NCI-H2171 (cell line): ENCODE data around the gene PCP2.
"Not testable (repeated sequence)": the region's sequence is repeated elsewhere in the genome, so short reads cannot be mapped to it uniquely, and the experiment has no call there.

Experiments used
- DNase-seq: peaks from one replicate; lab custom pipeline; 2025; lab: John Stamatoyannopoulos, UW

PCP2 gene

DNA sequence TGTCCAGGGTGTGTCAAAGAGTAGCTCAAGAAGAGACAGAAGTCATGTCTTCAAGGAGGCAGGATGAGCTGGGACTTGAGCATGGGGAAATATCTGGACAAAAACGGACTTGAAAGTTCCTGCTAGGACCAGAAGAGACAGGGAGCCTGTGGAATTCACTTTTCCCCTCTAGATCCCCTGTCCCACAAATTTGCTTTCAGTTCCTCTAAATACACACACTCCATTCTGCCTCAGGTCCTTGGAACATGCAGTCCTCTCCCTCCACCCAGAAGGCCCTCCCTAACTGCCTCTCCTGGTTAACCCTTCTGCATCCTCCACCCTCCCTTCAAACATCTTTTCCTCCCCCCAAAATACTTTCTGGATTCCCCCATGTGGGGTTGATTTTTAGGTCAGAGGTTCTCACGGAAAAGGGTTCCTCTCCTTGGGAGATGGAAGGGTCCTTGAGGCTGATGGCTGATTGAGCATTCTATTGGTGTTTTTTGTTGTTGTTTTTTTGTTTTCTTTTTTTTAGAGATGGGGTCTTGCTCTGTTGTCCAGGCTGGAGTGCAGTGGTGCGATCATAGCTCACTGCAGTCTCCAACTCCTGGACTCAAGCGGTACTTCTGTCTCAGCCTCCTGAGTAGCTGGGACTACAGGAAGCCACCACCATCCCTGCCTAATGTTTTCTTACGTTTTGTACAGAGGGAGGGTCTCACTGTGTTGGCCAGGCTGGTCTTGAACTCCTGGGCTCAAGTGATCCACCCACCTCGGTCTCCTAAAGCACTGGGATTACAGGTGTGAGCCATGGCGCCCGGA lies 28.4 kb upstream of the PCP2 start:
- no peak for DNase-seq

DNA sequence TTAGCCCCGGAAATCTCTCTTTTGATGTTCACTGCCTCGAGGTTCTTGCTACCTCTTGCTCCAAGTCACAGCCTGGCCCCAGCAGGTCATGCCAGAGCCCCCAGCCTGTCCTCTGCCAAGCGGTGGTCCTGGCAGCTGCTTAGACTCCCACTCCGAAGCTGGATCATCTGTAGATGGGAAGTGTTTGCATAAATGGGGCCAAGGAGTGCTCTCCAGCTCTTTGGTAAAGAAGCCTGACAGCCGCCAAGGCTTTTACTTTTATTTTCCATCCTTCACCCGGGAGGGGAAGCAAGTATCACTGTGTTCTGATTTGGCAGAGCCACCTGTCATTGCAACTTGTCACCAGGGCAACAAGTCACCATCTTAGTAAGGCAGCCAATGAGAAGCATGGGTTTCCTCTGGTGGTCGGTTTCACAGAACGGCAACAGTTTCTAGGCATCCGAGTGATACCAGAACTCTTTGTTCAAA lies 24.7 kb upstream of the PCP2 start:
- DNase-seq, result no peak

DNA sequence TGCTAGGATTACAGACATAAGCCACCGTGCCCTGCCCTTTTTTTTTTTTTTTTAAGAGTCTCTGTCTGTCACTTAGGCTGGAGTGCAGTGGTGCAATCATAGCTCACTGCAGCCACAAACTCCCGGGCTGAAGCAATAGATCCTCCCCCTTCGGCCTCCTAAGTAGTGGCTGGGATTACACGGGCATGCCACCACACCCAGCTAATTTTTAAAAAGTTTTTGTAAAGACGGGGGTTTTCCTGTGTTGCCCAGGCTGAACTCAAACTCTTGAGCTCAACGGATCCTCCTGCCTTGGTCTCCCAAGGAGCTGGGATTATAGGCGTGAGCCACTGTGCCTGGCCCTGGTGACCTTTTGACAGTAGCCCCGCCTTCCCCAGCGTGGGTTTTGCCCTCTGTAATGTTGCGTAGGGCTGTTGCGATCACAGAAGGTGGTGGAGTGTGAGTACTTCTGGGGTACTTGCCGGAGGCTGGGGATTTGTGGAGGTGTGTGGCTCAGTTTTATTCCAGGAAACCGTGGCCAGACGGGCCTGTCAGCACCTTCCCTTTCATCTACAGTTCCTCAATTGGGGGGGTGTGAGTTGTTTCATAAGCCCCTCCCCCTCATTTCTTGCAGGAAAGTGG lies 23.7 kb upstream of the PCP2 start:
- DNase-seq, result no peak

DNA sequence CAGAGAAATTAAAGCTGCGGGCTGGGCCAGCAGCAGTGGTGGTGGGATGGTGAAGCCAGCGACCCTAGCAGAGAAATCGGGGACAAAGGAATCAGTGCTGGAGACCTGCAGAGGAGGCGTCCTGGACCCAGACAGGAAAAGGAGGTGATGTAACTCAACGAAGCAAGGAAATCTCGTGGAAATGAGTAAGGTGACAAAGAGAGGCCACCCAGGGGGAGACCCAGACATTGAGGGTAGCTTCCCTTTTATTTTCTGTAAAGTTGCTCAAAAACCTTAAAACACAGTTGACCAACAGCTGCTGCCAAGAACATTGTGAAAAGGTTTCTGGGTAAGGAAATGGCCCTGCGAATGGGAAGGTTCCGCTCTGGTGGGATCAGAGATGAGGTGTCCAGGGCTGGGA lies 22.1 kb upstream of the PCP2 start:
- DNase-seq, result no peak

DNA sequence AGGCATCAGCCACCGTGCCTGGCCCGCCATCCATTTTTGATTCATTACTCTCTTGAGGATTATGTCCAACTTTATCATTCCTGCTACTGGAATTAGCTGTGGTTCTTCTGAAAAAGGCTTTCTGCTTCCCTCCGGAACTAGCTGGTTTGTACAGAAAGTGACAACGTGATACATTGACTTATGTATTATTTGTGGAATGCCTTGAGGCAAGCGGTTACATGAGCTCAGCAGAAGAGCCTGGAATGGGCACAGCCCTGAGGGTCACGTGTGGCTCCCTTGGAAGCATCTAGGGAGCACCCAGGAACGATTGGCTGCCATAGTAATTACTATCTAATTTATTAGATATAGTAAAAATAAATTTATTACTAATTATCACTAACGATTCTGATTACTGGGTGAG lies 20.9 kb upstream of the PCP2 start:
- DNase-seq, result no peak

DNA sequence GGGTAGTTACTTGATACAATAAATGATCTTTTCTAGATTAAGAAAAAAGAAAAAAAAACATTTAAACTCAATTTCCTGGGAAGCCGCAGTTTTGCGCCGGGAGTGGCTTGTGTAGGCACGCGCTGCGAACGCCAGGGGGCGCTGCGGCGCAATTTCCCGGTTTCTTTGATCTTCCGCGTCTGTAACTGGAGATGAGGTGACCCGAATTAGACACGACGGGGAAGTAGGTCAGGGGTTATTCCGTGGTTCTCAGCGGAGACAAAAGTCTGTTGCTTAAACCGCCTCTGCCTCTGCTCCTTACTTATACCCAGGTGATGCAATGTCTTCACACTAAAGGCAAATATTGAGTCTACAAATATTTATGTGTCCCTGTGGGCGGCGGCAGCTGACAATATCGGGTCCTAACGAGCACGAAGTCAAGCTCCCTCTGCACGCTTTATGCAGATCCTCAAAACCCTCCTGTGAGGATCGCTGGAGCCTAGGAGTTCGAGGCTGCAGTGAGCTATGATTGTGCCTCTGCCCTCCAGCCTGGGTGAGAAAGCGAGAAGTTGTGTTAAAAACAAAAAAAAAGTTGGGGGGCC lies 18.6 kb upstream of the PCP2 start:
- DNase-seq, result peak; percentile 51

DNA sequence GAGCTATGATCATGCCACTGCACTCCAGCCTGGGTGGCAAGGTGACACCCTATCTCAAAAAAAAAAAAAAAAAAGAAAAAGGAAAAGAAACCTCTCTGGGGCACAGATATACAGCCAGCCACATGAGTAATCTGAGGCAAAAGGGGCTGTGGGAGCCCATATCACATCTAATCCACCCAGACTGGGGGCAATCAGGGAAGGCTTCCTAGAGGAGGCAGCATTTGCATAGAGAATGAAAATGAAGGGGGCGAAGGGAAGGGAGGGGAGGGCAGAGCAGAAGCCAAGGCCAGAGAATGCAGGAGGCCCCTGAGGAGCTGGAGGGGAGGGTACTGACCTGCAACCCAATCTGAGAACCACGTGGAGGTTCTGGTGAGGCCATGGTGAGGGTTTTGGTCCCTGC lies 16.6 kb upstream of the PCP2 start:
- DNase-seq, result no peak

DNA sequence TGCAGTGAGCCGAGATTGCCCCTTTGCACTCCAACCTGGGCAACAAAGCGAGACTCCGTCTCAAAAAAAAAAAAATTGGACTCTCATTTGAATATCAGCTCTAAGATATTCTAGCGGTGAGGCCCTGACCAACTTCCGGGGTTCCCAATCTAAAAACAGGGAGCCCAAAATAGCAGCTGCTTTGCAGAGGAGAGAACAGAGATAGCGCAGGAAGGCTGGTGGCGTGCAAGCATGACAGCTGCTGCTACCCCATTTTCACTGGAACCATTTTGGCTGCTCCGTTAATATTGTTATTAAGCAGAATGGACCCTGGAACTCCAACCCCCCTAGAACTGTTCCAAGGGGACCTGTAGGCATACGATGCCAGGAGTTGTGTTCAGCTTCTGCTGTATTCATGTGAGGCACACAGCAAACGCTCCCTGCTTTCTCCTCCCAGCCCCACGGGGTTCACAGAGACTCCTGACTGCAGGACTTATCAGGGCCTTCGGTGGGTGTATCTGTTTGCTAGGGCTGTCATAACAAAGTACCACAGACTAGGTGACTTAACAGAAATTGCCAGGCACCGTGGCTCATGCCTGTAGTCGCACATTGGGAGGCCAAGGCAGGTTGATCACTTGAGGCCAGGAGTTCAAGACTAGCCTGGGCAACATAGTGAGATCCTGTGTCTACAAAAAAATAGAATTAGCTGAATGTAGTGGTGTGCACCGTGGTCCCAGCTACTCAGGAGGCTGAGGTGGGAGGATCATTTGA lies 14.9 kb upstream of the PCP2 start:
- no peak for DNase-seq

DNA sequence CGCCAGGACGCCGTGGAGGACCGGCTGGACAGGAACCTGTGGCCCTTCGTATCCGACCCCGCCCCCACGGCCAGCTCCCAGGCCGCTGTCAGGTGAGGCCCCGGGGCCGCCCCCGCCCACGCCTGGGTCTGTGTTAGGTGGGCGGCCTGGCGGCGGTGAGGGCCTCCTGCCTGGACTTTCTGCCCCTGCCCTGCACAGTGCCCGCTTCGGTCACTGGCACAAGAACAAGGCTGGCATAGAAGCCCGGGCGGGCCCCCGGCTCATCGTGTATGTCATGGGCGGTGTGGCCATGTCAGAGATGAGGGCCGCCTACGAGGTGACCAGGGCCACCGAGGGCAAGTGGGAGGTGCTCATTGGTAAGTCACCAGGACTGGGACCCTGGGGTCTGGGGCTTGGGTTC lies 13.6 kb upstream of the PCP2 start:
- DNase-seq, result no peak

DNA sequence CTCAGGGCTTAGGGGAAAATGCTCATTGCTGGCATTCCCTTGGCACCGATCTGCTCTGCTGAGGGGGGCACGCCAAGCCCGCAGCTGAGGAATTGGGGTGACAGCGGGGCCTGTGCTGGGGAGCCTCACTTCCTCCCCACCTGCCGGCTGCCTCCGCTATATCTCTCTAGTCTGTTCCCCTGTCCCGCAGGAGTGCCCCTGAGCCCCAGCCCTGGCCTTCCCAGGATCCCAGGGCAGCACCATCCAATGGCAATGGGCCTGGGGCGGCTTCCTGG lies 12.8 kb upstream of the PCP2 start:
- no peak for DNase-seq

DNA sequence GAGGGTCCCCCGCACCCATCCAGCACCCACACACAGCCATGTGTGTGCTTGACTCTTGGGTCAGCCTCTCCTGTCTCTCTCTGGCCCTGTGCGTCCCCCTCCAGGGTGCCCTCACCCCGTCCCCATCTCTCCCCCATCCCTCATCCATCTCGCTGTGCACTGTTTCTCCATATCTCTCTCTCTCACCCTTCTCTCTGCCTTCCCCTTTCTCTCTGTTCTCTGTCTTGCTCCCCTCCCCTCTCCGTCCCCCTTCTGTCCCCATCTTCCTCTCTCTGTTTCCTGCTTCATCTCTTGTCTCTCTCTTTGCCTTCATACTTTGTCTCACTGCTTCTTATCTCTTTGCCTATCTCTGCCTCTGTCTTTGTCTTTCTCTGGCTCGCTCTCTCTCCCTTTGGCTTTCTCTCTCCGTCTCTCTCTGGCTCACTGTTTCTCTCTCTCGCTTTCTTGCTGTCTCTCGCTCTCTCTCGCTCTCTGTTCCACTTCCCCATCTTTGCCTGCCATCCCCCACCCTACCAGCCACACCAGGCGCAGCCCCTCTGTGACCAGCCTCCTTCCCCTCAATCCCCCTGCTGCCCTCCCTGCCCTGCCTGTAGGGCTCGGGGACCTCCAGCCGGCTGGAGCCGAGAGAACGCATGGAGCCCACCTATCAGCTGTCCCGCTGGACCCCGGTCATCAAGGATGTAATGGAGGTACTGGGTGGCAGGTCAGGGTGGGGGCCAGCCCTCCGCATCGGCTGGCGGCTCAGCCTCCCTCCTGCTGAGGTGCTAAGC lies 12.3 kb upstream of the PCP2 start:
- DNase-seq, result no peak

DNA sequence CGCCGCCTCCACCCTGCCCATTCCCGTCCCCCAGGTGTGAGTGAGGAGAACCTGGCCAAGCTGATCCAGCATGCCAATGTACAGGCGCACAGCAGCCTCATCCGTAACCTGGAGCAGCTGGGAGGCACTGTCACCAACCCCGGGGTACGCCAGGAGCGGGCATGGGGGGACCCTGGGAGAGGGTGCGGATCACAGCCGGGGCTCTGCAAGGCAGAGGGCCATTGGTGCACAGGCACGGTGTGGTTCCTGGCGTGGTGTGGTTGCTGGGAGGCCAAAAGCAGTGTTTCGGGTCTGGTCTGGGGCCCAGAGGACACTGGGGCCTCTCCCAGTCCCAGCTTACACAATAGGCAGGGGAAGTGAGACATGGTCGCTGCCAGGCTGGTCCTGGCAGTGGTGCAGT lies 11.6 kb upstream of the PCP2 start:
- DNase-seq, result no peak

DNA sequence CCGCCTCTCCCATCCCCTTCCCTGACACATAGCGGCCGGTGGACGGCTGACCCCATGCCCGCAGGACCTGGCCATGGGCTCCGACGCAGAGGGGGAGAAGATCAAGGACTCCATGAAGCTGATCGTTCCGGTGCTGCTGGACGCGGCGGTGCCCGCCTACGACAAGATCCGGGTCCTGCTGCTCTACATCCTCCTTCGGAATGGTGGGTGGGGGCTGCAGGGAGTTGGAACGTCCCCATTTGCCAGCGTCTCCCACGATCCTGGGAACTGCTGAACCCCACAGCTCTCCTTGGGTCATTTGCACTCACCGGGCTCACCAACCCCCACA lies 11.0 kb upstream of the PCP2 start:
- no peak for DNase-seq

DNA sequence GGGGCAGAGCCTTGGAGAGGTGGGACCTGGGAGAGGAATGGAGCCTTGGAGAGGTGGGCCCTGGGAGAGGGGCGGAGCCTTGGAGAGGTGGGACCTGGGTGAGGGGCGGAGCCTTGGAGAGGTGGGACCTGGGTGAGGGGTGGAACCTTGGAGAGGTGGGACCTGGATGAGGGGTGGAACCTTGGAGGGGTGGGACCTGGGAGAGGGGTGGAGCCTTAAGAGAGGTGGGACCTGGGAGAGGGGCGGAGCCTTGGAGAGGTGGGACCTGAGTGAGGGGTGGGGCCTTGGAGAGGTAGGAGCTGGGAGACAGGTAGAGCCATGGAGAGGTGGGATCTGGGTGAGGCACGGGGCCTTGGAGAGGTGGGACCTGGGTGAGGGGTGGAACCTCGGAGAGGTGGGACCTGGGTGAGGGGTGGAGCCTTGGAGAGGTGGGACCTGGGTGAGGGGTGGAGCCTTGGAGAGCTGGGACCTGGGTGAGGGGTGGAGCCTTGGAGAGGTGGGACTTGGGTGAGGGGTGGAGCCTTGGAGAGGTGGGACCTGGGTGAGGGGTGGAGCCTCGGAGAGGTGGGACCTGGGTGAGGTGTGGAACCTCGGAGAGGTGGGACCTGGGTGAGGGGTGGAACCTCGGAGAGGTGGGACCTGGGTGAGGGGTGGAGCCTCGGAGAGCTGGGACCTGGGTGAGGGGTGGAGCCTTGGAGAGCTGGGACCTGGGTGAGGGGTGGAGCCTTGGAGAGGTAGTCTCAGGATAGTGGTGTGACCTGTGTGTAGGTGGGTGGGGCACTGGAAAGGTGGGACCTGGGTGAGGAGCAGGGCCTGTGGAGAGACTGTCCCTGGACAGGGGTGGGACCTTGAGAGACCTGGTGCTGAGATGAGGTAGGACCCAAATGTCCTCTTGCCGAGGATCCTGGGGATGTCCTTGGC lies 10.4 kb upstream of the PCP2 start:
- DNase-seq, result not testable (repeated sequence)

DNA sequence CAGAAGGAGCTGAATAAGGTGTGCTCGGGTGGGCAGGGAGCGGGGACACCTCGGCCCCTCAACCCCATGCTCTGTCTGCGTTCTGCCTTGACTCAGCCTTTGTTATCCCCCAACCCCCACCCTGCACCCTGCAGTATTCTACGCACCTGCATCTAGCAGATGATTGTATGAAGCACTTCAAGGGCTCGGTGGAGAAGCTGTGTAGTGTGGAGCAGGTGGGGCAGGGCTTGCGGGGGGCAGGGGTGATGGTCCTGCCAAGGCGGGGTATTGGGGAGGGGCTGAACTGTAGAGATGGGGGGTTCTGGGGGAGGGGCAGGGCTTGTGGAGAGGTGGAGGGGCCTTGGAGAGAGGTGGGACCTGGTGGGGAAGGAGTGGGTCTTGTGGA lies 9.5 kb upstream of the PCP2 start:
- no peak for DNase-seq

DNA sequence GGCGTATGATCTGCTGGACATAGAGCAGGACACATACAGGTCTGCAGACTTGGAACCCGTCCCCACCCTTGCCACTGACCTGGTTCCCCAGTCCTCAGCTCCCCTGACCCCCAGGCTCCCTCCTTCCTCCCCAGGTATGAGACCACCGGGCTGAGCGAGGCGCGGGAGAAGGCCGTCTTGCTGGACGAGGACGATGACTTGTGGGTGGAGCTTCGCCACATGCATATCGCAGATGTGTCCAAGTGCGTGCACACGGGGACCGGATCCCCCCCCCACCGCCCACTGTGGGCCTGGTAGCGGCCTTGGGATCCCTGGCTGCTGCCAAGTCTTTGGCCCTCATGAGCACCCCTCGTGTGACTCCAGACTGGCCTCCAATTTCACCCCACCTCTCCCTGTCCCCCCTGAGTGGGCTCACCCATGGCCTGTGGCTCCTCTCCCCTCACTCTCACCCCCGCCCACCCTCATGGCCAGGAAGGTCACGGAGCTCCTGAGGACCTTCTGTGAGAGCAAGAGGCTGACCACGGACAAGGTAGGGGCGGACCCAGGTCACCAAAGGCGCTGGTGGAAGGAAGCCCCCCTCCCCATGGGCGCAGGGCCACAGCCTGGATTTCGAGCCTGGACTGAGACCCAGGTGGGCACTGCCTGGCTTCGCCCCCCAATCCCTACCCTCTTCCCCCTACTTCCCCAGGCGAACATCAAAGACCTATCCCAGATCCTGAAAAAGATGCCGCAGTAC lies 8.9 kb upstream of the PCP2 start:
- DNase-seq, result no peak

DNA sequence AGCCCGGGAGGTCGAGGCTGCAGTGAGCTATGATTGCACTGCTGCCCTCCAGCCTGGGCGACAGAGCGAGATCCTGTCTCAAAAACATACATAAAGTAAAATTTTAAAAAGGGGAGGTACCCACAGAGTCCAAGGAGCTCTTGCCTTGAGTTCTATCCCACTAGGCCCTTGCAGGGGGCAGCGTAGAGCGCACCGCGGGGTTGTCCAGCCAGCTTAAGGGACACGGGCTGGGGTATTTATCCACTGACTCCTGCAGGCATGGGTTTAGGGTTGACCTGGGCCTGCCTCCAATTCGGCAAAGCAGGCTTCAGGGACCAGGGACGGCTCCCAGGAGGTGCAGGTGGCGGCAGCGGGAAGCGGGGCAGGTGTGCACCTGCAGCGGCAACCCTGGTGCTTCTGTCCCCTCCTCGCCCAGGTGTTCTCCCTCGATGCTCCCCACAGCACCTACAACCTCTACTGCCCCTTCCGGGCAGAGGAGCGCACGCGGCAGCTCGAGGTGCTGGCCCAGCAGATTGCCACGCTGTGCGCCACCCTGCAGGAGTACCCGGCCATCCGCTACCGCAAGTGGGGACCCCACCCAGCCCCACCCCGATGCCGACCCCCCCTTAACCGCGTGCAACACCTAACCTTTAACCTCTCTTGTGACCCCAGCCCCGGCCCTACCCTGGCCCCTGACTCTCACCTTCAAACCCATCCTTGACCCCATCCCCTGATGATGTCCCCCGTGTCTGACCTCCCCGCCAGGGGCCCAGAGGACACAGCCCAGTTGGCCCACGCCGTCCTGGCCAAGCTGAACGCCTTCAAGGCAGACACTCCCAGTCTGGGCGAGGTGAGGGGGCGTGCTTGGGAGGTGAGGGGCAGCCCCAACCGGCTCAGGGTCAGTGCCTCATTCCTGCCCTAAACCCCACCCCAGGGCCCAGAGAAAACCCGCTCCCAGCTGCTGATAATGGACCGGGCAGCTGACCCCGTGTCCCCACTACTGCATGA lies 8.1 kb upstream of the PCP2 start:
- DNase-seq, result no peak

DNA sequence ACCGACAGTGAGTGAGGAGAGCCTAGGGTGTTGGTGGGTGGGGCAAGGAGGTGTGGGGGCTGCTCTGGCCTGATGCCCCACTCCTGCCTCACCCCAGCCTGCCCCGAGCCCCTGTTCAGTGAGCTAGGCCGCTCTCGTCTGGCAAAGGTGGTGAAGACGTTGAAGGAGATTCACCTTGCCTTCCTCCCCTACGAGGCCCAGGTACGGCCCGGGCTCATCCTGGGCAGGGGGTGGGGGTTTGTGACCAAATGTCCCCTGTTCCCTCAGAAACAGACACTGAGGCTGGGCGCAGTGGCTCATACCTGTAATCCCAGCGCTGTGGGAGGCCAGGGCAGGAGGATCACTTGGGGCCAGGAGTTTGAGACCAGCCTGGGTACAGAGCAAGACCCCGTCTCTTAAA lies 7.3 kb upstream of the PCP2 start:
- DNase-seq, result no peak

DNA sequence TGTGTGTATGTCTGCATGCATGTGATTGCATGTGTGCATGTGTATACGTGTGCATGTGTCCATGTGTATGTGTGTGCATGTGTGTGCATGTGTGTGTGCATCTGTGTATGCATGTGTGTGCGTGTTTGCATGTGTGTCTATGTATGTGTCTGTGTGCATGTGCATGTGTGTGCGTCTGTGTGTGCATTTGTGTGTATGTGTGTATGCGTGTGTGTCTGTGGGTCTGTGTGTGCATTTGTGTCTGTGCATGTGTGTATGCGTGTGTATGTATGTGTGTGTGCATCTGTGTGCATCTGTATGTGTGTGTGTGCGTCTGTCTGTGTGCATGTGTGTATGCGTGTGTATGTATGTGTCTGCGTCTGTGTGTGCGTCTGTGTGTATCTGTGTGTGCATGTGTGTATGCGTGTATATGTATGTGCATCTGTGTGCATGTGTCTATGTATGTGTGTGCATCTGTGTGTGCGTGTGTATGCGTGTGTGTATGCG lies 6.4 kb upstream of the PCP2 start:
- no peak for DNase-seq
